PC-9 (cell line): ENCODE results near the gene TBX15.

Source experiments
- CTCF ChIP-seq: fragments of 200-600 bp; sonication (generic); conservative IDR thresholded peaks from 2 replicates; pipeline ENCODE4 v1.6.1; 2017; ENCODE audit warnings: mixed run types, antibody characterized with exemption, mild to moderate bottlenecking, moderate library complexity
- EZH2 ChIP-seq: fragments of 200-600 bp; sonication (generic); IDR thresholded peaks from 2 replicates; pipeline ENCODE4 v1.8.0; 2017; ENCODE audit warnings: antibody characterized with exemption, low read depth

- no peak for TF ChIP-seq CTCF
- no peak for TF ChIP-seq EZH2
Measured at GRCh38 chr1:118911571-118911970, 76.6 kb downstream of the TBX15 start.
